HuH-7.5 (cell line): ENCODE measurements around the gene PCOLCE2.
"Not testable (repeated sequence)": the region's sequence is repeated elsewhere in the genome, so short reads cannot be mapped to it uniquely, and the experiment has no call there.

Experiments used
- DNase-seq: peaks from one replicate; pipeline ENCODE4 v3.0.0; 2011; ENCODE audit warnings: low spot score

The PCOLCE2 gene

DNA sequence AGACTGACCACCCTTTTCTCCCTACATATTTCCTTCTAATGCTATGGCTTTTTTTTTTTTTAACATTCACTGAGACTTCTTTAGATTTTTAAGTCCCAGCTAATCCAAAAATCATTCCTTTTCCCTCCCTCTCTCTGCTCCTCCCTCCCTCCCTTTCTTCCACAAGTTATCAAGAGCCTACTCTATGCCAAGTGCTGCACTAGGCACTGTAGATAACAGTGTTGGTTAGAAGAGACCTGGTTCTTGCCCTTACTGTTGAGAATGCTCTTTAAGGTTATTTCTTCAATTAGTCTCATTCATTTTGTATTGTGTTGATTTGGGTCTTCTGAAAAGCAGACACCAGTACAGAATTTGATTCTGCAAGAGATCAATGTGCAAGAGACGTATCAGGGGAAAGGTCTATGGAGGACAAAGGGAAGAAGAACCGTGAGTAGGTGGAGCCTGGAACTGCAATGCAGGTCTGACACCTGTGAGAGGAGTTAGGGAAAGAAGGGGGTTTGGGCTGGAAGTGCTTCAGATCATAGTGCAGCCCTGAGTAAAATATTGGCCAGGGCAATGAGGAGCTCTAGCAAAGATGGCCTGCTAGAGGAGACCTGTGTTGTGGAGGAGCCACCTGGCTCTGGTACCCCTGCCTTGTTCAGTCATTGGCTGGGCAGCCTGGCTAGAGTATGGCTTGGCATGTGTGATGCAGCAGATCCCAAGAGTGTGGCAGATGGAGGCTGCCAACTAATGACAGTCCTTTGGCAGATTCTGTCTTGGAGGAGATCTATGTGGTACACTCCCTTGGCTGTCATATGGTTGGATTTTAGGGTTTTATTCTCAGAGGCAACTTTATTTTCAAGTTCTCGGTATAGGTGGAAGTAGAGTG lies 9.7 kb upstream of the PCOLCE2 start:
- no peak for DNase-seq

DNA sequence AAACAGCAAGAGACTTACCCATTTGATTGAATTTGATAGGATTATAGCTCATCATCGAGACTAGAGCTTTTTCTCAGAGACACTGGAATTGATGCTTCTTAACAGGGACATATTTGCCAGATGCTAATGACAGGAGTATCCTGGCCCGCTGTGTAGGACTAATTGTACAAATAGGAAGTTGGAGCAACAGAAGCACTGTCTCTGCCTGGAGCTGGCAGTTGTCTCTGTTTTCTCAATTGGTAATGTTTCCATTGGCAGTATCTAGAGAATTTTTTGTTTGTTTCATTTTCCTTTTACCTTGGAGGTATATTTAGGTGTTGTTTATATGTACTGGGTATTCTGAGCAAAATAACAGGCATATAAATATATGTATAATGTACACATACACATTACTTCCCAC lies 8.9 kb upstream of the PCOLCE2 start:
- DNase-seq: no peak

DNA sequence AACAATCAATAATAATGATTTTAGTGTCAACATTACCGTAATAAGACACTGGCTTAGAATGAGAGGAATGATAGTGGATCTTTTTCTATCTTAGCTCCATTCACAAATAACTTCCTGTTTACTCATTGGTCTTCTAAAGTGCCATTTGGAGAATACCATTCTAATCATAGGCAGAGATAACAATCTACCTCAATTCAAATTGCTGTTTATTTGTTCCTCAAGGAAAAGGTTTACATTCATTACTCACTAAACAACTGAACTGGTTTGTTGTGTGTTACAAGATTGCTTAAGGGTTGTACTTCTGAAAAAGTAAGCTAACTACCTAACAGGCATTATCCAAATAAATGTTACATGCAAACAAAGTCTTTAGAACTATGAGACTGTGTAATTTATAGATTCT lies 8.1 kb upstream of the PCOLCE2 start:
- no peak for DNase-seq

DNA sequence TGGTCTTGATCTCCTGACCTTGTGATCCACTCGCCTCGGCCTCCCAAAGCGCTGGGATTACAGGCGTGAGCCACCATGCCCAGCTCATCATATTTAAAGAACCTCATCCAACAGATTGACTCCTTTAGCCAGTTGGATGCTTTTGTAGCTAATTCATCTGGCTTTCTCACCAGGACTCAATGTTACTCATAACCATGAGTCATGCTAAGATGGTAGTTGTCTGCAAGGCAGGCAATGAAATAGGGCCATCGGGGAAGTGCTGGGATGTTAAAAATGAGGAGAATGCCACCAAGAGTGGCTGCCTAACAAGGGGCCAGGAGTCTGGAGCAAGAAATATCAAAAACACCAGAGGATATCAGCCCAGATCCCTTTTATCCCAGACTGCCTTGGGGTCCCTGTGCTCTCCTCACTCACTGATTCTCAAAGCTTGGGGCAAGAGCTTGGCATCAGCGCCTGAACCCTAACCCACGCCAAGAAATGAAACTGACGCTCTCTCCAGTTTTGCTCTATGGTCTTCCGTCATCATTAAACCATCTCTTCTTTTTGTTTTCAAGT lies 7.4 kb upstream of the PCOLCE2 start:
- DNase-seq: no peak

DNA sequence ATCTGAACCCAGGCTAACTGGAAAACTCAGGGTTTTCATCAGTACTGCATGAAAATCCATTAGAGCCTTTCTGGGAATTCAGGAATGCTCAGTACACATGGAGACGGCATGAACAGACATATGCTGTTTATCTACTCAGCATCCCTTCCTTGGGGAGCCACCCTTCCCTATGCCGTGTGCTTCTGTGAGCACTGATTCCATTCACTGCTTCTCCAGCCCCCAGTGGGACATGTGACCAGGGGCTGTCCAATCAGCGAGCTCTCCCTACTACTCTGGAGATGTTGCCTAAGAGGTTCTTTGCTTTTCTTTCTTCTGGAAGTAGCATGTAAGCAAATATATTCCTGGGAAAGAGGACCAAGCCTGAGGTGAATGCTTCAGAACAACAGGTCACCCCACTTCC lies 5.6 kb upstream of the PCOLCE2 start:
- no peak for DNase-seq

DNA sequence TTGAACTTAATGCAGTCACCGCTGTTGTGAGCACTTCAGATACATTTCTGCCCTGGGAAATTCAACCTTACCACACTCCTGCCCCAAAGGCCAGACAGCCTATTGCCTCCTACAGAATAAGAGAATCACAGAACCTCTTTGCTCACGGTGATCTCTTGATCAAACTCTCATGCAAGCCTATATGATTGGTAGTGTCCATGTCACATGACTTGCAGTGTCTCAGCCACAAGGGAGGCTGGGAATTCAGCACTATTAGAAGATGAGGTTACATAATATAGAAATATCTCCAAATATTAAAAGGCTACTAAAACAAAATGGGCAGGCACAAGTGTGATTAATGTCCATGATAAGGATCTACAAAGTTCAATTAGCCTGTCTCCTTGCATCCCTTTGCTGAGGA lies 3.8 kb upstream of the PCOLCE2 start:
- no peak for DNase-seq

DNA sequence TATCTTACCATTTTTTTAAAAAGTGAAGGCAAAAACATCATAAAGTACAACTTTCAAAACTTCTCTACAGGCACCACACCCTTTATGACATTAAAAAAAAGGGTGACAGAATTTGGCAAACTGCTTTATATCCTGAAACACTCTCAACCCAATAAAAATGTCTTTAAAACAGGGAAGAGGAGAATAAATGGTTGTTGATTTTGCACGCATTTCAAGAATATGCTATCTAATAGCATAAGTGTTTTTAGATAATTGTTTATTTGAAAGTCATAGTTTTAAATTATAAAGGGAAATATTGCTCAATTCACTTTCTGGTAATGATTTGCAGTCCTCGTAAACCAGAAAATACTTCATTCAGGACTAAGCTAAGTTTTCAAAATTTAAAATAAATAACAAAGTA lies 1.7 kb upstream of the PCOLCE2 start:
- no peak for DNase-seq

DNA sequence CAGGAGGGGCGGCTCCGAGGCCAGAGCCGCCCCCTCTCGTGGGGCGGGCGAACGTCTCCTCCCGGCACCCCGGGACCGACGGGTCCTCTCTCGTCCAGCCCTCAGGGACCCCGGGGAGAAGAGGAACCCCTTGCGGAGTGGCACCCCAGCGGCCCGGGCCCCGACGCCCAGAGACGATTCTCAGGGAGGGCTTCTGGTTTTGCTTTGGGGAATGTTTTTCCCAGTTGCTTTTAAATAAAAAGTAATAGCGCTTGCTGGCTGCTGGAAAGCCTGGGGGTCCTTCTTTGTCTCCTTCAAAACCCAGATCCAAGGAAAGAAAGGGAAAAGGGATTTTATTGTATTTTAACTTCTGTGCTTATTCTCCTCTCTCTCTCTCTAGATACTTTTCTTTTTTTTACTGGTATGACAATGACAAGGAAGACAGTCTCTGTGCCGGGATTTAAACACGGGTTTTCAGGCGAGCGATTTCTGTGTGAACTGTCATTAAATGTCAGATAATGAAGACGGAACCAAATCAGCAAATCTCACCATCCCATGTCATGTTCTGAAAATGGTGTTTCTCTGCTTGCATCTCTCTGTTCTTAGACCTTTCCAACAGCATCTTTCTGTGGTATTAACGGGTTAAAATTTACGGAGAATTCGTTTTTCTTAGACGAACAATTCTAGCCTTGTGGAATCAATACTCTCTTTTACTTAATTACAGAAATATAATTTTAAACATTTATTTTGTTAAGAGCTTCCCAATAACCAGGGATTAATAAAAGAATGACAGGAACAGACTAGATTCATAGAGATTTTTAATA lies 530 bp upstream of the PCOLCE2 start:
- DNase-seq: no peak

DNA sequence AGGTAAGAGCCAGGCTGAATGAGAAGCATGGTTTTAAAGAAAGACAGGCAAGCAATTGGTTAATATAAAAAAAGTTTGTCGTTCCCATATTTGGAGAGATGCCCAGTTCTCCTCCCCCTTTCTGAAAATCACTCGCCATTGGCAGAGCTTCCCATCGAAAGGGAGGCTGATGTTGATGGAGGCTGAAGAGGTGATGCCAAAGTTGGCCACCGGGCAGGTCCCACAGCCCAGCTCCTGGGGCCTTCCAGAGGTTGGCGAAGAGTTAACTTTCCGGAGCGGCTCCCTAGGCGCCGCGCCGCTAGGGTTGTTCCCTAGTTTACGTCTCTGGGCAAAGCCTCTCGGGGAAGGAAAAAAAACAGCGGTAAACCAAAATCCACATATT lies 793 bp downstream of the PCOLCE2 start:
- DNase-seq: peak; percentile 66

DNA sequence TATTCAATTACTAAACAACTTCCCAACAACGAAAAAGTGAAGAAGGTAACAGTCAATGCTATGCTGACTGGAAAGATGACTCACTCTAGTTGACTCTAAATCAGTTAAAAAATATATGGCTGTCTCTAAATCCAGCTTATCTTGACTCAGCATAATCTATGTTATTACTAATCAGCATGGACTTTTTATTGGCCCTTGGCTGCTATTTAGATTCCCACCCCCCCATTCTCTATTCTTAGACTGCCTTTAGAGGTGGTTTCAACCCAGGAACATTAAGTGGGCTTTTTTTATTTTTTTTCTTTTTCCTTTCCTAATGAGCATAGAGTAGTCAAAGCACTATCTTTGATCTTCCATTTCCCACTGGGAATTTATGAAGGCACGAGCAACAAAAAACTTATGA lies 1.9 kb downstream of the PCOLCE2 start:
- no peak for DNase-seq

DNA sequence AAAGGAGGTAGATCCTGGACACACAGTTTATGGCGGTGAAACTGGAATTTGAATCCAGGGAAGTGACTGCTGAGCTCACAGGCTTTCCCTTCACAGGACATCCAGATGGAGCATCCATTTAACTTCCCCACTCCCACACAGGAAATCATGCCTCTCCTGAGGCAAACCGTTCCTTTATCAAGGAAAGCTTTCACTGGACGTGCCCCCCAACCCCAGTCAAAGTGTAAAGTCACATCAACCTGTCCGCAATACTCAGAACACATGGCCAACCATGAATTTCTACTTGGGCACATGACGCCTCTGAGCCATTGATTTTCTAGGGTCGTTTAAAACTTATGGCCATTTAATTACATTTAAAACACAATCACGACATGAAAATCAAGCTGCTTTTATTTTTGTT lies 2.9 kb downstream of the PCOLCE2 start:
- no peak for DNase-seq

DNA sequence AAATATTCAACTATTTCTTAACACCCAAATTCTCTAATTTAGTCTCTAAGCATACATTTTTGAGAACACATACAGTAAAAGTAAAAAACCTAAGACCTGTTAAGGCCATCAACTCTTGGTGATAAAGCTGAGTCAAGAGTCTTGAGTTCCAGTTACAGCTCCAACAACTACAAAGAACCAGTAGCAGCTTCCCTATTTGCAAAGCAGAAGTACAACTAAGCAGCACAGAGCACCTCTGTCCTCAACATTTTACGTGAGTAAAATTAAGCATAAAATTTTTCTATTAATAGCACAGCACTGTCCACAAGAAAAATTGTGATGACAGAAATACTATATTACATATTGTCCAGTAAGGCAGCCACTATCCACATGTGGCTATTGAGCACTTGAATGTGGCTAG lies 4.4 kb downstream of the PCOLCE2 start:
- DNase-seq: no peak

DNA sequence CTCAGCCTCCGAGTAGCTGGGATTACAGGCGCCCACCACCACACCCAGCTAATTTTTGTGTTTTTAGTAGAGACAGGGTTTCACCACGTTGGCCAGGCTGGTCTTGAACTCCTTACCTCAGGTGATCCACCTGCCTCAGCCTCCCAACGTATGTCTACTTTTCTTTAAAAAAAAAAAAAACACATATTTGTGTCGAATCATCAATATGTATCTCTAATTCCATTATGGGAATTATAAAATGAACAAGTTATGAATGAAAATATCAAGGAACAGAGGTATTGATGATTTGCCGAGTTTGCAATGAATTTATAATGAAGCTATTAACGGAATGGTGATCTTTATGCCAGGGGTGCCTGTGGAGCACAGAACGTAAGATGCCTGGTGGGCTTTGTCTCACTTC lies 5.3 kb downstream of the PCOLCE2 start:
- not testable (repeated sequence) for DNase-seq

DNA sequence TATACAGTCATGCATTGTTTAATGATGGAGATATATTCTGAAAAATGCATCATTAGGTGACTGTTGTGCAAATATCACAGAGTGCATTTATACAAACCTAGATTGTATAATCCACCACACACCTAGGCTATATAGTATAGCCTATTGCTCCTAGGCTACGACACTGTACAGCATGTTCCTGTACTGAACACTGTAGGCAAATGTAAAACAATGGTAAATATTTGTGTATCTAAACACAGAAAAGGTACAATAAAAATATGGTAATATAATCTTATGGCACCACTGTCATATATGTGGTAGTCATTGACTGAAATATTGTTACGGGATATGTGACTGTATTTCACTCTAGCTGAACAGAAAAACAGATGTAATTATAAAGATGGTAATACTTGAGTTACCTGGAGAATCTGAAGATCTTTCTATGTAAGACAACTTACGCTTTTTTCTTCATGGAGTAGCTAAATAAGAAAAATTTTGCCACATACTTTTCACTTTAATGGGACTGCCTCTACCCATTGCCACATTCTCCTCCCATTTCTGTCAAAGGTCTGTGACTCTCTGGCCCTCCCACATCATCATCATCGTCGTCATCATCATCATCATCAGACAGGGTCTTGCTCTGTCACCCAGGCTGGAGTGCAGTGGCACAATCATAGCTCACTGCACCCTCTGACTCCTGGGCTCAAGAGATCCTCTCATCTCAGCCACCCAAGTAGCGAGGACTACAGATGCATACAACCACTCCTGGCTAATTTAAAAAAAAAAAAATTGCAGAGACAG lies 7.2 kb downstream of the PCOLCE2 start:
- no peak for DNase-seq

DNA sequence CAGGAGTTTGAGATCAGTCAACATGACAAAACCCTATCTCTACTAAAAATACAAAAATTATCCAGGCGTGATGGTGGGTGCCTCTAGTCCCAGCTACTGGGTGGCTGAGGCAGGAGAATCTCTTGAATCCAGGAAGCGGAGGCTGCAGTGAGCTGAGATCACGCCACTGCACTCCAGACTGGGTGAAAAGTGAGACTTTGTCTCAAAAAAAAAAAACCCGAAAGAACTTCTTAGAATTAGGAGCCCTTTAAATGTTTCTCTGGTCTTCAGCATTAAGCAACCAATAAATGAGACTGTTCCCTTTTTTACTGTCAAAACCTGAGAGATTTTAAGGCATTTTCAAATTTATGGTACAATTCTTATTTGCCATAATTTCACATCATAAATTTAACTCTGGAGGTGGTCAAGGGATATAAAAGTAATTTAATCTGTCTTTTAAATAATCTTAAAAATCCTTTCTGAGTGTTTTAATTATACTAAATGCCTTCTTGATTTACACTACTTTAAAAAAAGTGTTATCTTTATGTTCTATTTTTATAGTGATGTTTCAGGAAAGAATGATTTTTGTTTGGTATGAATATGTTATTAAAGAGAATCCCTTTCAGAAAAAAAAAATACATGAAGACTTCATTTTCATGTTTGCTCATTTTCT lies 10.1 kb downstream of the PCOLCE2 start:
- DNase-seq: no peak

DNA sequence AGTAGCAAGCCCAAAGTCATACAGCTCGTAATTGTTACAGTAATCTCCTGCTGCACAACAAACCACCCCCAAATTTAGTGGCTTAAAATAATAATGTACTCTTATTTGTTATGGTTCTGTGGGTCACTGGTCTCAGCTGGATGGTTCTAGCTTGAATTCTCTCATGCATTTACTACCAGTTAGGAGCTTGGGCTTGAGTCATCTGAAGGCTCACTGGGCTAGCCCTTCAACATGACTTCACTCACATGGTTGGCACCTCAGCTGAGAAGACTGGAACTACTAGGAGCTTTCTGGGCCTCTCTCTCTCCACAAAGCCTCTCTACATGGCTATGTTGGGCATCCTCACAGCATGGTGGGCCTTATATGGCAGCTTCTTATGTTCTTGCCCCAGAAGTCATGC lies 12.5 kb downstream of the PCOLCE2 start:
- no peak for DNase-seq

DNA sequence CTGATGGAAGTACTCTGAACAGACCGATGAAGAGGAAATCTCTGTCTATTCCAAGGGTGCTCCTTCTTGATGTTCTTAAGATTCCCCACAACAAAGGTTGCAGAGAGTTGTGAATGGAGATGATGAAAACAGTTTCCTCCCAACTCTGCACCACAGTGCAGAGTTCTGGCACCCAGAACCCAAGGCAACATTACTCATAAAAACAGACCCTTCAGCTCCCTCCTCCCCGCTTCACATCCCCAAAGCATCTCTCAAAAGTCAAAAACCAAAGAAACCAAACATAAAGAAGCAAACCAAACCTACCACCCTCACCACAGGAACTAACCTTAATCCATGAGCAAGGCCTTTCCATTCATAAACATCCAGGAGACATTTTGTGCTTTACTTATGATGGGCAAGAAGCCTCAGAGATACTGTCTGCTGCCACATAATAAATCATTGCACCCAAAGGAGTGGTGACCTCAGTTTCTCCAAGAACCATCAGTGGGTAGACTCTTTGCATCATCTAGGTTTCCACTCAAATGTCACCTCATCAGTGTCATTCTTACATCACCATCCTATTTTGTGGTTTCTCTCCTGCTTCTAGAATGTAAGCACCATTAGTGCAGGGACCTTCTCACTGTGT lies 13.2 kb downstream of the PCOLCE2 start:
- no peak for DNase-seq

DNA sequence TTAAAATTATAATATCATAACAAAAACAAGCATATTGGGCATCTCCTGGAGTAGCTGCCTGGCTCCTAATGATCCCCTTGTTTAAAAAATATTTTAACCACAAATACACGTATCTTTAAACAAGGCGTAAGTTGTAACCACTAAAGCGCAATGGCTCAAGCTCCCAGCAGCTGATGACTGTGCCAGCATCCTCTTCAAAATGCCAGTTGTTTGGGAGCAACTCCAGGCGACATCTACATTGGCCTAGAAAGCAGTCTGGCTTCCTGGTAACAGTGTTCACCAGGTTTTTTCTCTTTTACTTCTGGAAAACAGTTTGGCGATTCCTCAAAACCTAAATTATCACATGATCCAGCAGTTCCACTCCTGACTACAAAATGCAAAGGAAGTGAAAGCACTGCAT lies 13.8 kb downstream of the PCOLCE2 start:
- no peak for DNase-seq

DNA sequence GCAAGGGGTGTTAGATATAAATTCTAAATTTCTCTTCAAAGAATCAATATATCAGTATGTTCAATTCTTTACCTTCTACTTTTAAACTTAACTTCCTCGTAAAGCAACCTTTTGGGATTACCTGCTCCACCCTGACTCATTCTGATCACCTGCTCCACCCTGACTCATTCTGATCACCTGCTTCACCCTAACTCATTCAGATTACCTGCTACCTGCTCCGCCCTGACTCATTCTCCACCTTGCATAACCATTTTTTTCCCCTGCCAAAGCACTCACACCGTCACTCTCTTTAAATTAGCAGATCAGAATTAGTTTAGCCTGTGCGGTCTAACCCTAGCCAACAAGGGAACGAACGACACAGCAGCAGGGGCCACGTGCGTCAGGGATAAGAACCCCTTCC lies 20.5 kb downstream of the PCOLCE2 start:
- not testable (repeated sequence) for DNase-seq

DNA sequence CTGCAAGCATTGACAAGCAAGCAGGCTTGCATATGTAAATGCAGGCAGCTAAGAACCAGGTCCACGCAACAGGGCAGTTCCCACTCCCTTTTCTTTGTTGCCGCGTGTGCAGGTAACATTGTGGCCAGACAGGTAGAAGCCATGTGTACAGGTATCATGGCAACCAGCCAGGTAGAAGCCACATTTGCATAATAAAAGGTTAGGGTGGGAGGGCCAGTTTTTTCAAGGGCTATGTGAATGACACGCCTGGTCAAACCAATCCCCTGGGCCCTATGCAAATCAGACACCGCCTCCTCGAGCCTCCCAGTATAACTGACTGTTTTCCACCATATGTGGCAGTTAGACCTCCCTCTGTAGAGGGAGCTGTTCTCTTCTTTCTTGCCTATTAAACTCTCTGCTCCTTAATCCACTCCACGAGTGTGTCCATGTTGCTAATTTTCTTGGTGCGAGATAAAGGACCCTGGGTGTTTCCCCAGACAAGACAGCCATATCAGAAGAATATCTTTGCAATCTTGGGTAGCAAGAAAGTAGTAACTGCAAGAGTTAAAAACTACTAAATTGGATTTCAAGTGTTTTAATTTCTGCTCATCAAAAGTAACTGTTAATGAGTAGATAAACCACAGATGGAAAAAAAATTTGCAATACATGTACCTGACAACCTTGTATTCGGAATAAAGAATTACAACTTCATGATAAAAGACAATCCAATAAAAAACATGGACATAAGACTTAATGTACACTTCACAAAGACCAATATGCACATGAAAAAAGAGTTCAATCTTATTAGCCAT lies 21.8 kb downstream of the PCOLCE2 start:
- DNase-seq: no peak
